SK-N-SH treated with all-trans-retinoic acid at 6 μM for 48 hours (cell line): ENCODE data around the gene VTI1A.

Experiments used
- ARNTL ChIP-seq: fragments of 450-650 bp; formaldehyde crosslinking; IDR thresholded peaks from 2 replicates; pipeline ENCODE4 v1.5.0; 2020; ENCODE audit warnings: low read depth, mild to moderate bottlenecking, moderate library complexity, borderline replicate concordance
- CREB5 ChIP-seq: fragments of 250-450 bp; sonication (Bioruptor Pico); IDR thresholded peaks from 2 replicates; pipeline ENCODE4 v1.5.1; 2020; ENCODE audit warnings: low read depth, mild to moderate bottlenecking, moderate library complexity
- CSDC2 ChIP-seq: fragments of 250-450 bp; sonication (Bioruptor Pico); IDR thresholded peaks from 2 replicates; pipeline ENCODE4 v1.5.0; 2020; ENCODE audit warnings: mild to moderate bottlenecking, moderate library complexity
- ESRRG ChIP-seq: fragments of 250-450 bp; sonication (Bioruptor Pico); IDR thresholded peaks from 2 replicates; pipeline ENCODE4 v1.6.1; 2021; ENCODE audit warnings: mild to moderate bottlenecking
- OSR1 ChIP-seq: fragments of 250-450 bp; sonication (Bioruptor Pico); IDR thresholded peaks from 2 replicates; pipeline ENCODE4 v1.8.0; 2022; ENCODE audit warnings: moderate library complexity, mild to moderate bottlenecking, inconsistent platforms
- PATZ1 ChIP-seq: fragments of 250-450 bp; sonication (Bioruptor Pico); IDR thresholded peaks from 2 replicates; pipeline ENCODE4 v1.8.0; 2020; ENCODE audit warnings: mild to moderate bottlenecking, moderate library complexity, borderline replicate concordance
- PPARA ChIP-seq: fragments of 250-450 bp; sonication (Bioruptor Pico); IDR thresholded peaks from 2 replicates; pipeline ENCODE4 v1.5.0; 2020; ENCODE audit warnings: mild to moderate bottlenecking, borderline replicate concordance
- RARB ChIP-seq: fragments of 250-450 bp; sonication (Bioruptor Pico); IDR thresholded peaks from 2 replicates; pipeline ENCODE4 v1.8.0; 2021; ENCODE audit warnings: mild to moderate bottlenecking, moderate library complexity
- SNAI2 ChIP-seq: fragments of 250-450 bp; sonication (Bioruptor Pico); IDR thresholded peaks from 2 replicates; pipeline ENCODE4 v1.5.0; 2020; ENCODE audit warnings: mild to moderate bottlenecking, moderate library complexity
- TCF4 ChIP-seq: fragments of 250-450 bp; sonication (Bioruptor Pico); IDR thresholded peaks from 2 replicates; pipeline ENCODE4 v1.8.0; 2021; ENCODE audit warnings: mild to moderate bottlenecking, moderate library complexity, borderline replicate concordance
- TOX ChIP-seq: fragments of 250-450 bp; sonication (Bioruptor Pico); IDR thresholded peaks from 2 replicates; pipeline ENCODE4 v1.8.0; 2021; ENCODE audit warnings: mild to moderate bottlenecking, moderate library complexity, borderline replicate concordance
- ZFP3 ChIP-seq: fragments of 250-450 bp; sonication (Bioruptor Pico); IDR thresholded peaks from 2 replicates; pipeline ENCODE4 v1.5.0; 2020; ENCODE audit warnings: mild to moderate bottlenecking, moderate library complexity
- ZFP30 ChIP-seq: fragments of 450-650 bp; formaldehyde crosslinking; IDR thresholded peaks from 2 replicates; pipeline ENCODE4 v1.5.0; 2022; ENCODE audit warnings: mild to moderate bottlenecking, moderate library complexity
- ZNF8 ChIP-seq: fragments of 450-650 bp; formaldehyde crosslinking; IDR thresholded peaks from 2 replicates; pipeline ENCODE4 v1.5.0; 2020; ENCODE audit warnings: mild to moderate bottlenecking, moderate library complexity

GRCh38 chr10:112817981-112818777, 371.2 kb downstream of the VTI1A start:
- no peak for TF ChIP-seq ZFP3 (CRISPR knock-in tag)
- no peak for TF ChIP-seq OSR1 (CRISPR knock-in tag)
- TF ChIP-seq TCF4 = no peak
- TF ChIP-seq ZFP30 (CRISPR knock-in tag) = no peak
- TF ChIP-seq CREB5 (CRISPR knock-in tag) = no peak
- no peak for TF ChIP-seq TOX (CRISPR knock-in tag)
- TF ChIP-seq PPARA = no peak
- no peak for TF ChIP-seq SNAI2 (CRISPR knock-in tag)
- no peak for TF ChIP-seq RARB
- no peak for TF ChIP-seq ARNTL
- TF ChIP-seq PATZ1 = no peak
- no peak for TF ChIP-seq ESRRG (CRISPR knock-in tag)
- no peak for TF ChIP-seq ZNF8 (CRISPR knock-in tag)
- TF ChIP-seq CSDC2 (CRISPR knock-in tag) = no peak
